Measurements from ENCODE around the gene CCN6. TPM values are rescaled to one million over a fixed set of nuclear protein-coding genes. Genes with fewer than 3 reads are reported as not detected.

Gene CCN6
- total RNA-seq, 1 experiment from 2014 or later = not detected

GRCh38 chr6:112014483-112014882, 39.4 kb upstream of the CCN6 start:
- Mint-ChIP-seq H3K4me3 (ENCODE audit: unreplicated experiment) (no peak overlapping the region), H3K36me3 (ENCODE audit: insufficient read depth, unreplicated experiment) (no peaks in the 10 kb centered on the region), H3K27ac (ENCODE audit: low read depth, unreplicated experiment) (peak overlapping the region; percentile 36), H3K9me3 (ENCODE audit: unreplicated experiment) (no peaks in the 10 kb centered on the region), H3K4me1 (ENCODE audit: insufficient read depth, unreplicated experiment) (peaks cover 27% of the 10 kb centered on the region), H3K27me3 (ENCODE audit: insufficient read depth, unreplicated experiment) (no peaks in the 10 kb centered on the region)
- BruUV-seq (replicated peaks) = no TSS peak
- POLR2A ChIA-PET = no interaction called here
- no peak for DNase-seq (ENCODE audit: unreplicated experiment)
- CTCF ChIA-PET = interaction anchor here (1.1 to 1.6 kb wide), 2 partner anchors 16 to 755 kb away, joined by 4 read pairs; a partner anchor contains a TSS
- TF ChIP-seq, protein P1, sequence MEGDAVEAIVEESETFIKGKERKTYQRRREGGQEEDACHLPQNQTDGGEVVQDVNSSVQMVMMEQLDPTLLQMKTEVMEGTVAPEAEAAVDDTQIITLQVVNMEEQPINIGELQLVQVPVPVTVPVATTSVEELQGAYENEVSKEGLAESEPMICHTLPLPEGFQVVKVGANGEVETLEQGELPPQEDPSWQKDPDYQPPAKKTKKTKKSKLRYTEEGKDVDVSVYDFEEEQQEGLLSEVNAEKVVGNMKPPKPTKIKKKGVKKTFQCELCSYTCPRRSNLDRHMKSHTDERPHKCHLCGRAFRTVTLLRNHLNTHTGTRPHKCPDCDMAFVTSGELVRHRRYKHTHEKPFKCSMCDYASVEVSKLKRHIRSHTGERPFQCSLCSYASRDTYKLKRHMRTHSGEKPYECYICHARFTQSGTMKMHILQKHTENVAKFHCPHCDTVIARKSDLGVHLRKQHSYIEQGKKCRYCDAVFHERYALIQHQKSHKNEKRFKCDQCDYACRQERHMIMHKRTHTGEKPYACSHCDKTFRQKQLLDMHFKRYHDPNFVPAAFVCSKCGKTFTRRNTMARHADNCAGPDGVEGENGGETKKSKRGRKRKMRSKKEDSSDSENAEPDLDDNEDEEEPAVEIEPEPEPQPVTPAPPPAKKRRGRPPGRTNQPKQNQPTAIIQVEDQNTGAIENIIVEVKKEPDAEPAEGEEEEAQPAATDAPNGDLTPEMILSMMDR (IDR thresholded peaks at IDR 0.05; ENCODE audit: unreplicated experiment) = no peak
- intact Hi-C loops (cut with micrococcal nuclease) = no loop called here

DNA sequence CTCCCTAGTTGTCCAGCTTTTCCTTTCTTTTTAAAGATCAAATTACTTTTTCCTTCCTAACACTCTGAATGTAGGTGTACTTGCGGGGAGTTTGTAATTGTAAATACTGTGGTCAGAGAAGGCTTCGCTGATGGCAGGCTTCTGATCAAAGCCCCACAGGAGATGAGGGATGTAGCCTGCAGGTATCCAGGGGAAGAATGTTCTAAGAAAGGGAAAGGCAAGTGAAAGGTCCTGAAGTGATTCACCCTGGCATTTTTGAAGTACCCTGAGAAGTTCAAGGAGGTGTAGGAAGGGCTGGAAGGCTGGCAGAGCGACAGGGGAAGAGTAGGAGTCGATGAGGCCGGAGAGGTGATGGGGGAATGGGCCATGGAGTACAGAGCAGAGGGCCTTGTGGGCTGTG, 38.2 kb upstream of the CCN6 start:
- intact Hi-C loops (cut with micrococcal nuclease) = no loop called here
- no TSS peak for BruUV-seq (replicated peaks)
- CTCF ChIA-PET = interaction anchor here (0.8 to 3.0 kb wide), 3 partner anchors 15 to 142 kb away, joined by 3 to 21 read pairs (median 6); partner anchors contain the start of gene FYN
- Mint-ChIP-seq H3K27ac (ENCODE audit: low read depth, unreplicated experiment) (no peak overlapping the region), H3K4me3 (ENCODE audit: unreplicated experiment) (no peak overlapping the region), H3K36me3 (ENCODE audit: insufficient read depth, unreplicated experiment) (no peaks in the 10 kb centered on the region), H3K27me3 (ENCODE audit: insufficient read depth, unreplicated experiment) (no peaks in the 10 kb centered on the region), H3K9me3 (ENCODE audit: unreplicated experiment) (no peaks in the 10 kb centered on the region), H3K4me1 (ENCODE audit: insufficient read depth, unreplicated experiment) (peaks cover 27% of the 10 kb centered on the region)
- POLR2A ChIA-PET = no interaction called here
- DNase-seq (ENCODE audit: unreplicated experiment) = no peak
- TF ChIP-seq, protein P1 (IDR thresholded peaks at IDR 0.05; ENCODE audit: unreplicated experiment) = no peak

DNA sequence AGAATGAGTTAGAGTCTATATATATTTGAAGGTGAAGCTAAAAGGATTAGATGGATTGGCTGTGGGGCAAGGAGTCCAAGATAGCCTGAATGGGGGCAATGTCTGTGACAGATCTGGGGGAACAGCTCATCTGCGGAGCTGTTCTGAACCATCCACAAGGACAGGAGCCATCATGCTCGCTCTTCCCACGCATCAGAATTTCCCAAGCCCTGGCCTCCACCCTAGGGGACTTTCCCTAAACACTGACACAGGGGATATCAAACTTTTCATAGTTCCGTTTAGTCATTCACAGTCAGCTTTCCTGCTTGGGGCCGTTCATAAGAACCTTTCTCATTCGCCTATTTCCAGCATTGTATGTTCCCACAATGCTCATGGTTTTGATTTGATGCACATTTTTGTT, 37.6 kb upstream of the CCN6 start:
- Mint-ChIP-seq H3K4me3 (ENCODE audit: unreplicated experiment) (no peak overlapping the region), H3K36me3 (ENCODE audit: insufficient read depth, unreplicated experiment) (no peaks in the 10 kb centered on the region), H3K4me1 (ENCODE audit: insufficient read depth, unreplicated experiment) (peaks cover 27% of the 10 kb centered on the region), H3K27me3 (ENCODE audit: insufficient read depth, unreplicated experiment) (no peaks in the 10 kb centered on the region), H3K27ac (ENCODE audit: low read depth, unreplicated experiment) (no peak overlapping the region), H3K9me3 (ENCODE audit: unreplicated experiment) (no peaks in the 10 kb centered on the region)
- intact Hi-C loops (cut with micrococcal nuclease) = no loop called here
- TF ChIP-seq, protein P1 (IDR thresholded peaks at IDR 0.05; ENCODE audit: unreplicated experiment) = no peak
- ChIA-PET CTCF (interaction anchor here (1.0 to 3.0 kb wide), 5 partner anchors 12 to 306 kb away, joined by 3 to 21 read pairs (median 6); no protein-coding TSS in a partner anchor), POLR2A (no interaction called here)
- no TSS peak for BruUV-seq (replicated peaks)
- DNase-seq (ENCODE audit: unreplicated experiment) = peak; percentile 66

DNA sequence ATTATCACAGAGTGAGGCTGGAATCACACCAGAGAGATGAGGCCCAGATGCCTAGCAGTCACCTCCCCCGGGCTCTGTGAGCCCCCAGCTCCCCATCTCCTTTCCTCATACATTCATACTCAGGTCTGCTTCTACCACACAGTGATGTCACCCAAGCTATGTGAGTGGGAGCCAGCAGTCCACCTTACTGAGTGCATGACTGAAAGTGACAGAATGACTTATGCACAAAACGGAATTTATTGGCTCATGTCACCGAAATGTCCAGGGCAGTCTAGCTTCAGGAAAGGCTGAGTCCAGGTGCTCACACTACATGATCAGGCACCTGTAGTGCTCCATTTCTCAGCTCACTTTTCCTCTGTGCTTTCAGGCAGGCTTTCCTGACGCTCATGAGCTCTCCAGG, 36.7 kb upstream of the CCN6 start:
- DNase-seq (ENCODE audit: unreplicated experiment) = no peak
- H3K27me3 Mint-ChIP-seq (ENCODE audit: insufficient read depth, unreplicated experiment) = no peaks in the 10 kb centered on the region
- H3K27ac Mint-ChIP-seq (ENCODE audit: low read depth, unreplicated experiment) = no peak overlapping the region
- ChIA-PET POLR2A (interaction anchor here (0.6 kb wide), 1 partner anchor 432 kb away, joined by 3 read pairs; no protein-coding TSS in a partner anchor), CTCF (interaction anchor here (1.0 to 3.0 kb wide), 9 partner anchors 12 to 307 kb away, joined by 3 to 21 read pairs (median 6); no protein-coding TSS in a partner anchor)
- intact Hi-C loops (cut with micrococcal nuclease) = no loop called here
- peaks cover 27% of the 10 kb centered on the region for H3K4me1 Mint-ChIP-seq (ENCODE audit: insufficient read depth, unreplicated experiment)
- H3K9me3 Mint-ChIP-seq (ENCODE audit: unreplicated experiment) = no peaks in the 10 kb centered on the region
- H3K36me3 Mint-ChIP-seq (ENCODE audit: insufficient read depth, unreplicated experiment) = no peaks in the 10 kb centered on the region
- no TSS peak for BruUV-seq (replicated peaks)
- TF ChIP-seq, protein P1 (IDR thresholded peaks at IDR 0.05; ENCODE audit: unreplicated experiment) = no peak
- no peak overlapping the region for H3K4me3 Mint-ChIP-seq (ENCODE audit: unreplicated experiment)
